ENCODE results near the gene PTPRM.

GRCh38 chr18:8386669-8387380, 819.7 kb downstream of the PTPRM start:
- TF ChIP-seq ZNF223 (tag by site-specific recombination; IDR thresholded peaks at IDR 0.05) (no peak), ZNF433 (tag by site-specific recombination; IDR thresholded peaks at IDR 0.05; ENCODE audit: low read depth) (no peak), CTCF (tag by site-specific recombination; IDR thresholded peaks at IDR 0.05) (no peak), ZNF24 (tag by site-specific recombination; IDR thresholded peaks at IDR 0.05) (no peak), ZNF121 (tag by site-specific recombination; IDR thresholded peaks at IDR 0.05) (no peak), TRIM28 (IDR thresholded peaks at IDR 0.05; ENCODE audit: borderline replicate concordance, low read length) (no peak), ZNF704 (tag by site-specific recombination; IDR thresholded peaks at IDR 0.05) (no peak), SALL2 (tag by site-specific recombination; IDR thresholded peaks at IDR 0.05; ENCODE audit: borderline replicate concordance) (no peak)

All from HEK293 (cell line).